ENCODE data around the gene HECW1.
"Not testable (repeated sequence)": the region's sequence is repeated elsewhere in the genome, so short reads cannot be mapped to it uniquely, and the experiment has no call there.

The HECW1 gene

GRCh38 chr7:43112459-43112940 lies at the start of gene HECW1:
TSS of gene HECW1 (plus strand) at chr7:43112647. CDS start at chr7:43243906, 131,259 bp downstream.
- DNase-seq (ENCODE audit: low read depth in 3 of 3): no peak

GRCh38 chr7:43071604-43072003 lies 40.8 kb upstream of the HECW1 start:
- DNase-seq (ENCODE audit: low read depth in 3 of 3): peak in 1 of 3 experiments; percentile 11

GRCh38 chr7:43072530-43072929 lies 39.9 kb upstream of the HECW1 start:
- DNase-seq (ENCODE audit: low read depth in 3 of 3): no peak

GRCh38 chr7:43073811-43074210 lies 38.6 kb upstream of the HECW1 start:
- DNase-seq (ENCODE audit: low read depth in 3 of 3): not testable (repeated sequence)

GRCh38 chr7:43076189-43076605 lies 36.2 kb upstream of the HECW1 start:
- peak in 2 of 3 experiments; percentile 1 to 2 for DNase-seq (ENCODE audit: low read depth in 3 of 3)

- DNase-seq (ENCODE audit: low read depth in 3 of 3): no peak
Measured at GRCh38 chr7:43076606-43077005, 35.8 kb upstream of the HECW1 start.

GRCh38 chr7:43077285-43077684 lies 35.2 kb upstream of the HECW1 start:
- DNase-seq (ENCODE audit: low read depth in 3 of 3): no peak

GRCh38 chr7:43077732-43078391 lies 34.6 kb upstream of the HECW1 start:
- DNase-seq (ENCODE audit: low read depth in 3 of 3): no peak

- DNase-seq (ENCODE audit: low read depth in 3 of 3): no peak
Measured at GRCh38 chr7:43078794-43079193, 33.7 kb upstream of the HECW1 start.

- no peak for DNase-seq (ENCODE audit: low read depth in 3 of 3)
Measured at GRCh38 chr7:43081603-43082002, 30.8 kb upstream of the HECW1 start.

- DNase-seq (ENCODE audit: low read depth in 3 of 3): no peak
Measured at GRCh38 chr7:43083106-43083505, 29.3 kb upstream of the HECW1 start.

- no peak for DNase-seq (ENCODE audit: low read depth in 3 of 3)
Measured at GRCh38 chr7:43085017-43085416, 27.4 kb upstream of the HECW1 start.

GRCh38 chr7:43085992-43086391 lies 26.5 kb upstream of the HECW1 start:
- DNase-seq (ENCODE audit: low read depth in 3 of 3): no peak

- DNase-seq (ENCODE audit: low read depth in 3 of 3): no peak
Measured at GRCh38 chr7:43092819-43093218, 19.6 kb upstream of the HECW1 start.

- DNase-seq (ENCODE audit: low read depth in 3 of 3): no peak
Measured at GRCh38 chr7:43096875-43097274, 15.6 kb upstream of the HECW1 start.

GRCh38 chr7:43099750-43100149 lies 12.7 kb upstream of the HECW1 start:
- no peak for DNase-seq (ENCODE audit: low read depth in 3 of 3)

- no peak for DNase-seq (ENCODE audit: low read depth in 3 of 3)
Measured at GRCh38 chr7:43104874-43105520, 7.5 kb upstream of the HECW1 start.

GRCh38 chr7:43105521-43106120 lies 6.8 kb upstream of the HECW1 start:
- no peak for DNase-seq (ENCODE audit: low read depth in 3 of 3)

GRCh38 chr7:43108255-43109011 lies 4.0 kb upstream of the HECW1 start:
- DNase-seq (ENCODE audit: low read depth in 3 of 3): peak in 2 of 3 experiments; percentile 17 to 64

GRCh38 chr7:43110791-43111535 lies 1.5 kb upstream of the HECW1 start:
- no peak for DNase-seq (ENCODE audit: low read depth in 3 of 3)
